Kasumi-1 (cell line): ENCODE data around the gene DNAAF5.
A peak's percentile ranks its signal among the peaks of the same experiment; 100 is the strongest.

Source experiments
- DNase-seq, 2 experiments: peaks; one replicate each; lab custom pipeline; 2025; lab: John Stamatoyannopoulos, UW

The DNAAF5 gene

GRCh38 chr7:834277-834676 lies 107.8 kb downstream of the DNAAF5 start:
- no peak for DNase-seq

GRCh38 chr7:835021-835420 lies 108.5 kb downstream of the DNAAF5 start:
- no peak for DNase-seq

GRCh38 chr7:835485-836401 lies 109.2 kb downstream of the DNAAF5 start:
- DNase-seq, result peak in 1 of 2 experiments; percentile 0
